Measurements from ENCODE around the gene PTGER2. TPM values are rescaled to one million over a fixed set of nuclear protein-coding genes. Genes with fewer than 3 reads are reported as not detected.

The PTGER2 gene
- total RNA-seq, 2 experiments from 2014 or later, result 2.4 TPM

- POLR2A ChIA-PET, result no interaction called here
- Mint-ChIP-seq H3K36me3 (ENCODE audit: low read depth) (no peaks in the 10 kb centered on the region), H3K9me3 (ENCODE audit: low read depth) (no peaks in the 10 kb centered on the region), H3K27me3 (peaks cover 5% of the 10 kb centered on the region), H3K4me3 (no peak overlapping the region), H3K4me1 (peaks cover 46% of the 10 kb centered on the region), H3K27ac (no peak overlapping the region)
- CTCF ChIA-PET, result no interaction called here
- ATAC-seq (no peak), DNase-seq (no peak)
- intact Hi-C loops (cut with DNase I, micrococcal nuclease), result no loop called here
Observed at GRCh38 chr14:52355016-52355431, 40.9 kb downstream of the PTGER2 start.

DNA sequence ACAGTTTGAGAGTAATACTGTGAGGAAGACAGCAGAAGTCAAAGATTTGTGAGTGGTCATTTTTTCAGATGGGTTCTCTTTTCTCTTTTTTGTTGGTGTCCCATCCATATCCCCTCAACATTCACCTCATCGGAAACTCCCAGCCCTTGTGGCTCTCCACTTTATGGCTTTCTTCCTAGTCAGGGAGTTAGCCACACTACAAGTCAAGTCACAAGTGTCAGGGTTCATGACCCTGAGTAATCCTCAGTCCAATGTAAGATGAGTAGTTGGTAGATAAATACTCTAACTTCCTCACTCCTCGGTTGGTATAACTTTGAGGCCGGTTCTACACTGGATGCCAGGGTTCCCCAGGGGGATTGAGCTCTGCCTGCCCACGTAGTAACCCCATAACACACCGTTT is 41.4 kb downstream of the PTGER2 start:
- peaks cover 41% of the 10 kb centered on the region for H3K4me1 Mint-ChIP-seq
- H3K27ac Mint-ChIP-seq, result no peak overlapping the region
- no peak overlapping the region for H3K4me3 Mint-ChIP-seq
- ChIA-PET POLR2A (no interaction called here), CTCF (no interaction called here)
- H3K36me3 Mint-ChIP-seq (ENCODE audit: low read depth), result no peaks in the 10 kb centered on the region
- intact Hi-C loops (cut with DNase I, micrococcal nuclease), result no loop called here
- H3K9me3 Mint-ChIP-seq (ENCODE audit: low read depth), result no peaks in the 10 kb centered on the region
- DNase-seq, result no peak
- no peak for ATAC-seq
- H3K27me3 Mint-ChIP-seq, result peaks cover 5% of the 10 kb centered on the region

GRCh38 chr14:52356025-52356424 is 41.9 kb downstream of the PTGER2 start:
- ChIA-PET CTCF (no interaction called here), POLR2A (no interaction called here)
- H3K4me1 Mint-ChIP-seq, result peaks cover 36% of the 10 kb centered on the region
- peaks cover 5% of the 10 kb centered on the region for H3K27me3 Mint-ChIP-seq
- ATAC-seq, result no peak
- H3K4me3 Mint-ChIP-seq, result no peak overlapping the region
- DNase-seq, result no peak
- H3K9me3 Mint-ChIP-seq (ENCODE audit: low read depth), result no peaks in the 10 kb centered on the region
- intact Hi-C loops (cut with DNase I, micrococcal nuclease), result no loop called here
- no peaks in the 10 kb centered on the region for H3K36me3 Mint-ChIP-seq (ENCODE audit: low read depth)
- H3K27ac Mint-ChIP-seq, result no peak overlapping the region

- no peak for DNase-seq
- Mint-ChIP-seq H3K27me3 (no peaks in the 10 kb centered on the region), H3K9me3 (ENCODE audit: low read depth) (no peaks in the 10 kb centered on the region), H3K4me1 (peaks cover under 1% of the 10 kb centered on the region), H3K4me3 (no peak overlapping the region), H3K36me3 (ENCODE audit: low read depth) (no peaks in the 10 kb centered on the region), H3K27ac (no peak overlapping the region)
- intact Hi-C loops (cut with DNase I, micrococcal nuclease), result no loop called here
- POLR2A ChIA-PET, result no interaction called here
- ATAC-seq, result no peak
- CTCF ChIA-PET, result interaction anchor here (0.8 kb wide), 1 partner anchor 49 kb away, joined by 3 read pairs; no protein-coding TSS in a partner anchor
Observed at GRCh38 chr14:52360831-52361230, 46.7 kb downstream of the PTGER2 start.

- H3K9me3 Mint-ChIP-seq (ENCODE audit: low read depth), result no peaks in the 10 kb centered on the region
- ChIA-PET CTCF (interaction anchor here (0.7 to 2.3 kb wide), 2 partner anchors 15 to 31 kb away, joined by 3 to 8 read pairs; no protein-coding TSS in a partner anchor), POLR2A (no interaction called here)
- H3K4me1 Mint-ChIP-seq, result no peaks in the 10 kb centered on the region
- no peak for ATAC-seq
- no peak for DNase-seq
- intact Hi-C loops (cut with DNase I, micrococcal nuclease), result no loop called here
- H3K4me3 Mint-ChIP-seq, result no peak overlapping the region
- H3K36me3 Mint-ChIP-seq (ENCODE audit: low read depth), result no peaks in the 10 kb centered on the region
- no peak overlapping the region for H3K27ac Mint-ChIP-seq
- H3K27me3 Mint-ChIP-seq, result no peaks in the 10 kb centered on the region
Observed at GRCh38 chr14:52363041-52363704, 49.1 kb downstream of the PTGER2 start.

DNA sequence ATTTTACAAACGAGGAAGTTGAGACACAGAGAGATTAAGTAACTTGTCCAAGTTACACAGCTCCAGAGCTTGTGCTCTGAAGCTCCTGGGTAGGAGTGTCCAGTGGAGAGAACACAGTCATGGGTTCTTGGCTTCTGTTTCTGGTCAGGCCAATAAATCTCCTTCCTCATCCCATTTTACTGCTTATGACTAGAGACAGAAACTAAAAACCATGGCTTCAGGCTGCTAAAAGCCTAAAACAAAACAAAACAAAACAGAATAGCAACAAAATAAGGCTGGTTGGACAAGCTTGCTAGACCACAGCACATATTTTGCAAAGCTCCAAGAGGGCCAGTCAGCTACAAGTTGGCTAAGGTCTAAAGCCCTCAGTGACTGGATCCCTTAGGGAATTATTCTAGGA is 49.8 kb downstream of the PTGER2 start:
- Mint-ChIP-seq H3K4me1 (no peaks in the 10 kb centered on the region), H3K27me3 (no peaks in the 10 kb centered on the region), H3K4me3 (no peak overlapping the region), H3K36me3 (ENCODE audit: low read depth) (no peaks in the 10 kb centered on the region), H3K27ac (no peak overlapping the region), H3K9me3 (ENCODE audit: low read depth) (no peaks in the 10 kb centered on the region)
- intact Hi-C loops (cut with DNase I, micrococcal nuclease), result no loop called here
- ATAC-seq, result no peak
- ChIA-PET CTCF (interaction anchor here (2.3 kb wide), 1 partner anchor 14 kb away, joined by 8 read pairs; no protein-coding TSS in a partner anchor), POLR2A (no interaction called here)
- DNase-seq, result no peak

DNA sequence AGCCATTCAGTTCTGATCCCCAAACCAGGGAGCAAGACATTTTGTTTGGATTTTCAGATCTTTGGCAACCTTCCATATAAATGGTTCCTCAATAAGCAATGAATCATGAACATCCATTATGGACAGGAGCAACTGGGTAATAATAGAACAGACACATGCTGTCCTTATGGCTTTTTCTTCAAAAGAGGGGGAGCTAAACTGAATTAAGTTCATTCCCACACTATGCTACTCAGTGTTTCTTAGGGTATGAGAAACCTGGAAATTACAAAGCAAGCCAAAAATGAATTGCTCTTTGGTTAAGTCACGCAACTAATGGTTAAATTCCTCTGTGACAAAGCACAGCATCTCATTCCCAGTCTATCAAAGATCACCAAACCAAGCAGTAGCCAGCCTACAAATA is 51.0 kb downstream of the PTGER2 start:
- Mint-ChIP-seq H3K9me3 (ENCODE audit: low read depth) (no peaks in the 10 kb centered on the region), H3K4me1 (no peaks in the 10 kb centered on the region), H3K4me3 (no peak overlapping the region), H3K27me3 (no peaks in the 10 kb centered on the region), H3K27ac (no peak overlapping the region), H3K36me3 (ENCODE audit: low read depth) (no peaks in the 10 kb centered on the region)
- intact Hi-C loops (cut with DNase I, micrococcal nuclease), result no loop called here
- ChIA-PET CTCF (no interaction called here), POLR2A (no interaction called here)
- DNase-seq (no peak), ATAC-seq (no peak)

DNA sequence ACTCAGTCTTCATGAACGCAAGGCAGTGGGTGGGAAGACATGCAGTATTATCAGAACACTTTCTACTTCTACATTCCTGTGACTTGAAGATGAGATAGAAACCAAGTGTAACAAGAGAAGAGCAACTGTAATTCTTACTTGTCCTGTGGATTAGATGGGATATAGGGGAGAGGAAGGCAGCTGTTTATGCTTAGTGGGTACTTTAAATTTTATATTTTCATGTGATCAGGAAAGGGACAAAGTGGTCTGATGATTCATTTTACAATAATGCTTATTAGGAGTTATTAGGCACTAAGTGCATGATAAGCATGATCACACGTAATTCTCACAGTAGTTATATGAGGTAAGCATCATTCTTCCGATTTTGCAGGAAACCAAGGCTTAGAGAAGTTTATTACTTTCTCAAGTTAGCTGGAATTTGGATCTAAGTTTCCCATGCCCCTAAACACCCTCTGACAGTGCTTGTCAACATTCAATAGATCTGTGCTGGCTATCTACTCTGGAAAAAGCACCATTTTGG is 52.7 kb downstream of the PTGER2 start:
- Mint-ChIP-seq H3K27me3 (no peaks in the 10 kb centered on the region), H3K27ac (no peak overlapping the region), H3K36me3 (ENCODE audit: low read depth) (no peaks in the 10 kb centered on the region), H3K9me3 (ENCODE audit: low read depth) (no peaks in the 10 kb centered on the region), H3K4me1 (no peaks in the 10 kb centered on the region), H3K4me3 (no peak overlapping the region)
- DNase-seq (no peak), ATAC-seq (no peak)
- intact Hi-C loops (cut with DNase I, micrococcal nuclease), result no loop called here
- ChIA-PET POLR2A (no interaction called here), CTCF (interaction anchor here (1.0 kb wide), 1 partner anchor 69 kb away, joined by 4 read pairs; no protein-coding TSS in a partner anchor)

- H3K4me1 Mint-ChIP-seq, result no peaks in the 10 kb centered on the region
- no peak for DNase-seq
- CTCF ChIA-PET, result no interaction called here
- H3K27ac Mint-ChIP-seq, result no peak overlapping the region
- POLR2A ChIA-PET, result no interaction called here
- H3K4me3 Mint-ChIP-seq, result no peak overlapping the region
- ATAC-seq, result no peak
- H3K9me3 Mint-ChIP-seq (ENCODE audit: low read depth), result peaks cover 8% of the 10 kb centered on the region
- intact Hi-C loops (cut with DNase I, micrococcal nuclease), result no loop called here
- H3K36me3 Mint-ChIP-seq (ENCODE audit: low read depth), result peaks cover 2% of the 10 kb centered on the region
- H3K27me3 Mint-ChIP-seq, result no peaks in the 10 kb centered on the region
Observed at GRCh38 chr14:52369305-52369801, 55.2 kb downstream of the PTGER2 start.

GRCh38 chr14:52370406-52370935 is 56.4 kb downstream of the PTGER2 start:
- Mint-ChIP-seq H3K27ac (no peak overlapping the region), H3K4me3 (no peak overlapping the region), H3K4me1 (no peaks in the 10 kb centered on the region), H3K9me3 (ENCODE audit: low read depth) (peaks cover 10% of the 10 kb centered on the region), H3K36me3 (ENCODE audit: low read depth) (peaks cover 2% of the 10 kb centered on the region), H3K27me3 (no peaks in the 10 kb centered on the region)
- DNase-seq (no peak), ATAC-seq (no peak)
- POLR2A ChIA-PET, result interaction anchor here (0.6 kb wide), 1 partner anchor 25 kb away, joined by 3 read pairs; no protein-coding TSS in a partner anchor
- intact Hi-C loops (cut with DNase I, micrococcal nuclease), result no loop called here
- CTCF ChIA-PET, result no interaction called here

- H3K9me3 Mint-ChIP-seq (ENCODE audit: low read depth), result peaks cover 12% of the 10 kb centered on the region
- POLR2A ChIA-PET, result no interaction called here
- H3K27ac Mint-ChIP-seq, result no peak overlapping the region
- ATAC-seq, result no peak
- DNase-seq, result peak; percentile 30
- no peak overlapping the region for H3K4me3 Mint-ChIP-seq
- H3K27me3 Mint-ChIP-seq, result peaks cover 12% of the 10 kb centered on the region
- intact Hi-C loops (cut with DNase I, micrococcal nuclease), result no loop called here
- peaks cover 5% of the 10 kb centered on the region for H3K4me1 Mint-ChIP-seq
- H3K36me3 Mint-ChIP-seq (ENCODE audit: low read depth), result peaks cover 3% of the 10 kb centered on the region
- CTCF ChIA-PET, result interaction anchor here (0.6 to 1.4 kb wide), 4 partner anchors 15 to 280 kb away, joined by 3 to 8 read pairs (median 3); no protein-coding TSS in a partner anchor
Observed at GRCh38 chr14:52377940-52378339, 63.8 kb downstream of the PTGER2 start.
